CD4-positive, alpha-beta T cell treated with Interleukin-15 for 1 hour (primary cell): Measurements from ENCODE around the gene SLC10A1.
"Not testable (repeated sequence)": the region's sequence is repeated elsewhere in the genome, so short reads cannot be mapped to it uniquely, and the experiment has no call there.

Source experiments
- DNase-seq: peaks from one replicate; pipeline ENCODE4 v3.0.0-alpha.2; 2020

The SLC10A1 gene

DNA sequence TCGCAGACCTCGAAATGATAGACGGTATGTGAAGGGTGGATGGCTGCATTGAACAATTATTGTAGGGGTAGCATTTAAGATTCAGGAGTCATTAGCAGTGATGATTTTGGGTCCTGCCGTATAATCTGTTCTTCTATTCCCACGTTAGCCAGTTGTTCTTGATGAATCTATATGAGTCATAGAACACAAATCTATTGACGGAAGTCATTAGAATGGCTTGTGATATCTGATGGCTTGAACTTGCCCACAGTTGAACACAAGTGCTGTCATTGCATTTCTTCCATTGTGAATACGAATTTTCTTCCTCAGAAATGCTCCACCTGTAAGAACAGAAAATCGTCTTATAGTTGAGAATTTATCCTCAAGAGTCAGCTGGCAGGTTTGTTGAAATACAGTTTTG, 28.2 kb downstream of the SLC10A1 start:
- DNase-seq = no peak

DNA sequence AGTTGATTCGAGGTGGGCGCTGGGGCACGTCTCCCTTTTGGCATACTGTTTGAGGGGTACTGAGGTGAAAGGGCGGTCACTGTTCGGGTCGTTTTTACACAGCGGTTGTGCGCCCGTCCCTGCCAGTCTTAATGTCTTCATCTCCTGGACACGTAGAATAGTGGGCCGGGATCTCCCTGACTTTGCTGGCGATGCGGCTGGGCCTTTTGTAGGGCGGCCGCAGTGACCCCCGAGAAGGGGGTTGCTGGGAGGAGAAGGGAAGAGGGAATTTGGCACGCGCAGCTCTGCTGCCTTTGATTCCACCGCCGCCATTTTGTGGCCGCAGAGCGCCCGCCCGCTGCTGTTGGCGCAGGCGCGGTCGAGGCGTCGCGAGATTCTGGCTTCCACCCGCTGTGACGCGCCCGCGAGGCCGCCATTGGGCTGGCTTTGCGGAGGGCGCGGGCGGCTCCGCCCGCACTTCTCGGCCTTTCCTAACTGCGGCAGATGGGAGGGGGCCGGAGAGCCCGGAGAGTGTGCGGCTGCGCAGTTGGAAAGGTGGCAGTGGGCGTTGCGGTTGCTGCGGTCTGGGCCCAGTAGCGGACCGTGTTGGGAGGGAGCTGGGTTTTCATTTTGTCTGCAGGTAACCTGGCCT, 29.6 kb downstream of the SLC10A1 start:
- peak; percentile 92 for DNase-seq

DNA sequence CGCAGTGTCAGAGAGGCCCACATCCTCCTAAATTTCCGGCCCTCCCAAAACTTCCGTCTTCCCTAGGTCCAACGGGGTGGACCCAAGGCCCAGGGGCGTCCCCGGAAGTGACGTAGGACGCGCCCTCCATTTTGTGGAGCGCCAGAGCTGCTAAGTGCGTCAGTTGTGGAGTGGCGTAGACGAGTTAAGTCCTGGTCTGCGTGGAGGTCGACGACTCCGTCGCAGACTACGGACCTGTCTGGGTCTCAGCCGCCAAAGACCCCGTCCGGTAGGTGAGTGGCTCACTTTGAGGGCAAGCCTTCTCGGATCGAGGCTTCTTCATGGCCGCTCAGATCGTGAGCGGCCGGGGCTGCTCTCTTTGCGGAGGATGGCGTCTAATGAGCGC, 30.1 kb downstream of the SLC10A1 start, which contains the start of gene SRSF5:
SRSF5 (plus strand) TSS at position 159 of the 385 bp plus-strand sequence. CDS start 1,015 bp downstream, outside the sequence.
- DNase-seq = peak; percentile 95

DNA sequence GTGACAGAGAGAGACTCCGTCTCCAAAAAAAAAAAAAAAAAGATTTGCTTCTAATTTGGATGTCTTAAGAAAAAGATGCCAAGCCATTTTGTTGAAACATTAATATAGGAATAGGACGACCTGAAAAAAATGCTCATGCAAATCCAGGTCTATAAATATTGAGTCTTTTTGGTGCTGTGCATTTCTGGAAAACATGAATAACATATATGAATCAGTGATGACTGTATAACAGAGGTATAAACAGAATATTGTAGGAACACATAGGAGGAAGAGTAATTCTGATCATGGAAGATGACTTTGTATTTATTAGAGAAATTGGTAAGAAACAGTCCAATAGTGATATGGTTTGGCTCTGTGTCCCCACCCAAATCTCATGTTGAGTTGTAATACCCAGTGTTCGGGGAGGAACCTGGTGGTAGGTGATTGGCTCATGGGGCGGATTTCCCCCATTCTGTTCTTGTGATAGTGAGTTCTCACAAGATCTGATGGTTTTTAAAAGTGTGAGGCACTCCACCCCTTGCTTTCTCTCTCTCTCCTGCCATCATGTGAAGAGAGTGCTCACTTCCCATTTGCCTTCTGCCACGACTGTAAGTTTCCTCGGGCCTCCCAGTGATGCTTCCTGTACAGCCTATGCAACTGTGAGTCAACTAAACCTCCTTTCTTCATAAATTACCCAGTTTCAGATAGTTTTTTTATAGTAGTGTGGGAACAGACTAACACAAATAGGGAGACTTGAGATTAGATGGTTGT, 33.1 kb downstream of the SLC10A1 start:
- DNase-seq = peak; percentile 52

DNA sequence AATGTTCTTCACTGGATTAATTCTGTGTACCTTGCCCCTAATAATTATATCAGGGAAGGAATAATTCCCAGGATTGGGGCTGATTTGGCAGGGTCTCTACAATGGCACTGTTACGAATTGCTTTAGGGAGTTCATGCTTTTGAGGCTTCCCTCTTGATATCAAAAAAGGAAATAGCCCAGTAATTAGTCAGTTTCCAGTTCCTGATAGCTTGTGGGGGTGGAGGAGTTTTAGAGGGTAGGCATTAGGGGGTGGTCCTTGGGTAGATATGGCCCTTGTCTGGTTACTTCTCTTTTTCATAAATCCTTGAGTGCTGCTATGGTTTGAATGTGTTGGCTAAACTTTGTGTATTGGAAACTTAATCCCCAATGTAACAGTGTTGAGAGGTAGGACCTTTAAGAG, 36.2 kb downstream of the SLC10A1 start:
- DNase-seq = no peak

DNA sequence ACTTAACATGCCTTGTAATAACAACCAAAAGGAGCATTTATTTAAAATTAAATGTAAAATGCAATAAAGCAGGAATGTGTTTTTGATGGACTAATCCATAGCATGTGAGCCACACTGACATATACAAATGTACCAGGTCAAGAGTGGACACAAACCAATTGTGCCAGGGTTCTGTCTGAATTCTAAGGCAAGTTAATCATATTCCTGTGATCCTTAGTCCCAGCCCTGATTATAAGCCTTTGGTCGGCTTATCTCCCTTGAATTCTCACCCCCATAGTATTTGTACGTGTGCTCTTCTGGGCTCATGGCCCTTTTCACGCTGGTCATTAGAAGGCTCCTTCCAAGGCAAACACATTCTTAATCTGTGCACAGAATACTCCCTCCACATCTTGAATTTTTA, 40.7 kb downstream of the SLC10A1 start:
- no peak for DNase-seq

DNA sequence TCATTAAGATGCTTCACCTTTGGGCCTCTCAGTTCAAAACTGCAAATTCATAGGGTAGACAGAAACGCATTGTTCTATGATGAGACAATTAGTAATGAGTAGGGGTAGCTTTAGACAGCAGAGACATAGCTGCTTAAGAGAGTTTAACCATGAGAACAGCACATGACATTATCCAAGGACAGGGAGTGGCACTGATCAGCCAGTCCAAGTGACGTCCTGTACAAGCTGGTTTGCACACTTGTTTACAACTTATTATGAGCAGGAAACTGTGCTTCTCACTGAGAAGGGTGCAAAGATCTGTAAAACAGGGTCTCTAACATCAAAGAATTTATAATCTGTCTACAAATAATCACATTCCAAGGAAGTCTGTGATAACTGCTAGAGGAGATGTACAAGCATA, 41.3 kb downstream of the SLC10A1 start:
- DNase-seq = no peak

DNA sequence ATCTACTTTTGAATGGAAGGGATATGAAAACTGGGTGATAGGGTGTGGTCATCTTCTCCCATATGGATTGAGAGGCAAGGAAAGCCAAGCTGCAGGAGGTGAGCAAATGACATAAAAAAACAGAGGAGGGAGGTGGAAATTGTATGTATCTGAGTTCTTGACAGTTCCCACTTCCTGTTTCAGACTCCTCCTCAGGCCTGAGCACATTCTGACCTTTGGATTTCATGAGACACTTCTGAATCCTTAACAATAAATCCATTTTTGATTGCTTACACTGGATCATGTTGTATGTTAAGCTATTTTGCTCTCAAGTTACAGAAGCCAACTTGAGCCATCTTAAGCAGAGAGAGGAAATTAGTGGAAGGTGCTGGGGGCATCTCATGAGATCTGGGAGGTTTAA, 41.7 kb downstream of the SLC10A1 start:
- DNase-seq = no peak

DNA sequence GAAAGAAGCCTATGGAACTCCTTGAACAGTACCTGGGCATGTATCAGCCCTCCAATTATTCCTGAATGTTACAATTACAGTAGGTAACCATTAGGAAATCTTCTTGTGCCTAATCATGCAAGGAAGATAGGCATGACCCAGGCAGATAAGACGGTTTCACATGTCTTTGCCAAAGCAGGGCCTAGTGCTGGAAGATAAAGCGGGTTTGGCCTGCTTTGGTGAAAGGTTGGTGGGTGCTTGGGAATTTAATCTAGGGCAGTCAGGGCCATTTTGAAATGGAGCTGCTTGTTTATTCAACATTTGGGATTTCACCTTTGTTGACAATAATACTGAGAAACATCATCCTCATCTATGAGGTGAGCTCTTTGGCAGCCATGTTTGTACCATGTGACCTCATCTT, 42.6 kb downstream of the SLC10A1 start:
- no peak for DNase-seq

DNA sequence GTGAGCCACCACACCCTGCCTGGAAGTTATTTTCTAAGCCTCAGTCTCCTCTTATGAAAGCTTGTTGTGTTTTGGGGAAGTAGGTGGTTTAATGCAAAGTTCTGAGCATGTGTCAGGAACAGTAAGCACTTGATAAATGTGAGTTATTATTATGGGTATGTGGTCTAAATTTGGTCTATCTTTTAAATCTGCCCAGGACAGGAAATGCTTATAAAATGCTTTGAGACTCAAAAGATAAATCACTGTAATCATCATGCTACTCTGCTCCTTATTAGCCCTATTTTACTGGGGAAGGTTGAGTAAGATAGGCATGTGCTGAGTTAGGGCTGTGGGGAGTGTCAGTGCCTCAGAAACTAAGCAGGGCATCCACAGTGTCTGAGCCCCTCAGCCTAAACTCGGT, 43.2 kb downstream of the SLC10A1 start:
- no peak for DNase-seq

DNA sequence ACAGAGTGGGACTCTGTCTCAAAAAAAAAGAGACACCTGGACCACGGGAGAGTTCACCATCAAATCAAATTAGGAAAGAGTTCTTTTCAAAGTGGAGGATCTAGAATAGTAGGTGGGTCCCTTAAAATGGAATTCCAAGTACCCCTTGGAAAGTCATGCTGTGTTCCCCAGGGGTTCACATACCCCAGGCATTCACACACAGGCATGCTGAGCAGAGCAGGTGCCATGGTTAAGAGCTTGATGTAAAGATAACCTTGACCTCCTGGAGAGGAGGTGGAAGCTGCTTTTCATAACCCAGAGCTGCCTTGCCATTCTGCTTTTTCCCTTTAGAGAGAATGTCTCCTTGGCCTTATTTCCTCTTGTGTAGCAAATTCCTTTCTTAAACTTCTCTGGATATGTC, 44.3 kb downstream of the SLC10A1 start:
- DNase-seq = no peak

DNA sequence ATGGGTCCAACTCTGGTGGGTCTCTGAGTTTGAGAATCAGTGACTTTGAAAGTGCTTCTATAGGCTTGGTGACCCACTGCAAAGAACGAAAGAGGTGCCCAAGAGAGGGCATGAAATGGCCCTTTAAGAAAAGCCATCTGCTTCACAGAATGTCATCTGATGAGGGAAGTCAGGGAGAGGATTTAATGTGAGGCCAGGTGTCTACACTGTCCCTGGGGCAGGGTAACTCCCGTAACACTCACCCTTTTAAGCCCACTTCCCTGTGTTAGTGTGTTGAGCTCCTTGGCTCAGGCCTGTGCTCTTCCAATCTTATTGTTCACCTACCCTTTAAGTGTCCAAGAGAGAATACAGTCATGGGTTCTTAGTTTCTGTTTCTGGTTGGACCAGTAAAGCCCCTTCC, 46.5 kb downstream of the SLC10A1 start:
- no peak for DNase-seq

DNA sequence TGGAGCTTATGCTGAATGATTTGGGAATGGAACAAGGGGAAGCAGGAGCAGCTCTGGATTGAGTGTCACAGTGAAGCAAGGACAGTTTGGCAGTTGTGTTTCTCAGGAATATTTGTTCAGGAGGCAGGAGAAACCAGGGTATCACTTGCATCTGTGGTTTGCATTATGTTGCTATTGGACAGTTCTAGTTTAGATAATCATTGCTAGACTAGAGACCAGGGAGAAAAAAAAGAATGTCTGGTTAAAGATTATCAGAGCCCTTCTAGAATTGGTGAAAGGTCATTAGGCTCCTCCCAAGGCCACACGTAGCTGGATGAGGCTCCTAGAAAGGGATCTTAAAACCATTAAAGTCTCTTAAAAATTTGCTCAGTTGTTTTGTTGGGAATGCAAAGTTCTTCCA, 47.1 kb downstream of the SLC10A1 start:
- no peak for DNase-seq

DNA sequence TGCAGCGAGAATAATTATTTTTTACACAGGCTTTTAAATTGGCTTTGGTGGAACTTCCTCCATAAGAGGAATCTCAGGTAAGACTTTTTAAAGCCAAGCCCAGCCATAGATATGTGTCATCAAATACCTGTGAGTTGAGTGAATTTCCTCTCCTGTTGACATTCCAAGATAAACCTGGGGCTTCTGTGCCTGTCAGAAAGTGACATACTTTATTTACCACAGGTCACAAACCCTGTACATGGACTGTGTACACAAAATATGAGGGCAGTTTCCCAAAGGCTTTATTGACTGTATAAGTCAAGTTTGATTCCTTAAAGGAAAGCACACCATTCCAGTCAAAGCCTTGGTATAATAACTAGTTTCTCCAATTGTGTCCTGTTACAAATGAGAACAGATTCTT, 56.0 kb downstream of the SLC10A1 start:
- no peak for DNase-seq

DNA sequence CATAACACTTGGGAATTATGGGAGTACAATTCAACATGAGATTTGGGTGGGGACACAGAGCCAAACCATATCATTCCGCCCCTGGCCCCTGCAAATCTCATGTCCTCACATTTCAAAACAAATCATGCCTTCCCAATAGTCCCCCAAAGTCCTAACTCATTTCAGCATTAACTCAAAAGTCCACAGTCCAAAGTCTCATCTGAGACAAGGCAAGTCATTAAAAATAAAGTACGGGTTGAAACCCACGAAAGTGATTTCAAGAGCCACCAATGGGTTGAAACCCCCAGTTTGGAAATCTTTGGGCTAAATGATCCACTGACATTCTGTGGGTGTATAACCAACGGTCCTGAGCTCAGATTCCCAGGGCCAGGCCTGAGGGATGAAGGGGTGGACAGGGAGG, 60.6 kb downstream of the SLC10A1 start:
- DNase-seq = not testable (repeated sequence)

DNA sequence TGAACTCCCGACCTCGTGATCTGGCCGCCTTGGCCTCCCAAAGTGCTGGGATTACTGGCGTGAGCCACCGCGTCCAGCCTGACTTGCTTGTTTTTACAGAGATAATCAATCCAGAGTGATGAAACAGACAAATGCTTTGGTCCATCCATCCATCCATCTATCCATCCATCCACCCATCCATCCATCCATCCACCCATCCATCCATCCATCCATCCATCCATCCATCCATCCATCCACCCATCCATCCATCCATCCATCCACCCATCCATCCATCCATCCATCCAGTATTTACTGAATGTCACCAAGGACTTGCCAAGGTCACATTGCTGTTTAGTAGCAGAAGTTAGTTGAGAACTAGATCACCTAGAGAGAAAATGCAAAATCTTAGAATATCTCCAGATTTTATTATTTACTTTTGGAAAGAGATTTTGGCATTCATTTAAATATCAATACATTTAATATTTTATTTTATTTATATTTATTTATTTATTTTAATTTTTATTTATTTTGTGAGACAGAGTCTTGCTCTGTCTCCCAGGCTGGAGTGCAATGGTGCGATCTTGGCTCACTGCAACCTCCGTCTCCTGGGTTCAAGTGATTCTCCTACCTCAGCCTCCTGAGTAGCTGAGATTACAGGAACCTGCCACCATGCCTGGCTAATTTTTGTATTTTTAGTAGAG, 65.0 kb downstream of the SLC10A1 start:
- not testable (repeated sequence) for DNase-seq

DNA sequence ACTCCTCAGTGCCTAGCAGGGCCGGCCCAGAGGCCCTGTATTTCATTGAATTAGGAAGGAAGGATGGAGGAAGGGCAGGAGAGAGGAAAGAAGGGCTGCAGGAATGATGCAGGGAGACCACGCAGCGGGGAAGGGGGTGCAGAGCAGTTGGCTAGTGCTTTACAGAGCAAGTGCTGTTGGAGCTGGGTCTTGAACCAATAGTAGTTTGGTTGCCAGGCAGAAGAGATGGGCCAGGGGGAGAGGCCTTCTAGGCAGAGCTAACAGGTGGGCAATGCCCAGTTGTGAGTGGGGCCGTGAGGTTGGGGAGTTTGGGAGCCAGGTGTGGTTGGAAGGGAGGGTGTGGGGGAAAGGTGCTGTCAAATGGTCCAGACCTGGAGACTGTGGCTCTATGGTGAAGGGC, 69.2 kb downstream of the SLC10A1 start:
- DNase-seq = no peak

DNA sequence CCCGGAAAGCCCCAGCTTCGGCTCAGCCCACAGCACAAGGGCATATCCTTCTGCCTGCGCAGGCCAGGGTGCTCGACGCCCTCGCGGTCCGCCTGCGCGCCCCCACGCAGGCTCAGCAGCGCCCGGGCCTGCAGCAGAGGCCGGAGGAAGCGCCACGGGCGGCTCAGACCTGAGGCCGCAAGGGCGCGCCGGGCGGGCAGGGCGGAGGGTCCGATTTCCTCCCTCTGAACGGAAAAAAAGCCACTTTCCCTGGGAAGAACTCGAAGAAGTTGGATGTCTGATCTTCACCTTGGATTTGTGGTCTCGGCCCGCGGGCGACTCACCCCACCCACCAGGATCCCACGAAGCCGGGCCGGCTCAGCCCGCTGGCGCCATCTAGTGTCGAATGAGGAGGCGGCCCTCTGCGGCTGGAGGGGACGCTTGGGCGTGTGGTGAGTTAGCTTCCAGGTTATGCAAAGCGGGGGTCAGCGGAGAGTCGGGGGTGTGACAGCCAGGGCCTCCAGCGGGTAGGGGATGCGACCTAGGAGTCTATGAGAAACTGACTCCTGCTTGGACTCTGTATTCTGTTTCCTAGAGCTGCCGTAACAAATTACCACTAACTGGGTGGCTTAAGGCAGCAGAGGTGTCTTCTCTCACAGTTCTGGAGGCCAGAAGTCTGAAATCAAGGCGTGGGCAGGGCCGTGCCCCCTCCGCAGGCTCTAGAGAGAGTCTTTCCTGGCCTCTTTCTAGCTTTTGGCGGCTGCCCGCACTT, 70.1 kb downstream of the SLC10A1 start:
- DNase-seq = peak; percentile 77
